ENCODE data around the gene STARD4. TPM values are rescaled to one million over a fixed set of nuclear protein-coding genes. Genes with fewer than 3 reads are reported as not detected.

The STARD4 gene
- total RNA-seq, 1 experiment from 2014 or later, result 53.5 TPM

GRCh38 chr5:111535879-111536549 lies 23.7 kb upstream of the STARD4 start:
- in situ Hi-C loops (cut with HindIII; ENCODE audit: low pct_unique_long_range_greater_than_20kb, low sequenced_read_pairs), result no loop called here

DNA sequence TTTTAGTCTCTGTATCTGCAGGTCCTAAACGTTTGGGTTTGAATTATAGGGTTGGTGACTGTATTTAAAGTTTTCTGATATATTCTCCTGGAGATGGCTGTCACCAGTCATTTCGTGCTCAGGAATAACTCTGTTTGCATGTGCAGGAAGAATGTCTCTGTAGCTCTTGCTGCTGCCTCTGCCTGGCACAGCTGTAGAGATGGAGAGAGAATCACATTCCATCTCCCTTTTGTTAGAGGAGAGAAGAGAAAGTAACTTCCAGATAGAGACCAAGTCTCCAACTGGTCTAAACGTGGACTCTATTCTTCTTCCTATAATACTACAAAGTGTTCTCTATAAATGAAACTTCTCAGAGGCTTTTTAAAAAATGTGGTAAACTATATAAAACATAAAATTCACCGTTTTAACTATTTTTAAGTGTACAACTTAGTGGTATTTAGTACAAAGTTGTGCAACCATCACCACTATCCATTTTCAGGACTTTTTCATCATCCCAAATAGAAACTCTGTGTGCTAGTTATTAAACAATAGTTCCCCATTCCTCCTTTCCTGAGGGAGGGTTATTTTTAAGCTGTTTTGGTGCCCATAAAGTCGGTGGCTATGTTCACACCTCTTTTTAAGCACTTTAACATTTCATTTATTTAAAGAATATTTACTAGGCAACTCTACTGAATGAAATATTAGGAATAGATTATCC lies 20.7 kb upstream of the STARD4 start:
- in situ Hi-C loops (cut with HindIII; ENCODE audit: low pct_unique_long_range_greater_than_20kb, low sequenced_read_pairs), result no loop called here

More at GRCh38 chr5:111535879-111536549, 23.7 kb upstream of the STARD4 start:
- no peak for DNase-seq (ENCODE audit: low read depth, low spot score)

GRCh38 chr5:111530298-111530740 lies 18.0 kb upstream of the STARD4 start:
- peak; percentile 45 for DNase-seq (ENCODE audit: low read depth, low spot score)
- in situ Hi-C loops (cut with HindIII; ENCODE audit: low pct_unique_long_range_greater_than_20kb, low sequenced_read_pairs), result no loop called here

More for the DNA sequence above, 20.7 kb upstream of the STARD4 start:
- DNase-seq (ENCODE audit: low read depth, low spot score), result no peak

GRCh38 chr5:111528056-111528455 lies 15.7 kb upstream of the STARD4 start:
- no peak for DNase-seq (ENCODE audit: low read depth, low spot score)
- in situ Hi-C loops (cut with HindIII; ENCODE audit: low pct_unique_long_range_greater_than_20kb, low sequenced_read_pairs), result no loop called here

DNA sequence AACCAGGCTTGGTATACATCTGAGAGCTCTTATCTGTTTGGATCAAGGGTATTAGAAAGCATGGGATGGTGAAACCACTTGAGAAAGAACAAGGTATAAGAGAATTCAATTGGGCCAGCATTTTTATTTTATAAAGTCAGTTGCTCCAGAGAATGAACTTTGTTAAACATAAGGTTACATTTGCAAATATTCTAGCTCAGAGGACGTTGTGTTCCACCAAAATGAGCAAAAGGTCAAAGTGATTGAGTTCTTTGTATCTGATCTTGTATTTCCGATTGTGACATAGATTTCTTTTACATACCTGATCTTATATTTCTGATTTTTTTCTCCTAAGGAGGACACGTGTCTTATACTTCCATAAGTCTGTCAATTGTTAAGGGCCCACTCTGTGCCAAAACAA lies 8.6 kb upstream of the STARD4 start:
- in situ Hi-C loops (cut with HindIII; ENCODE audit: low pct_unique_long_range_greater_than_20kb, low sequenced_read_pairs), result no loop called here
- DNase-seq (ENCODE audit: low read depth, low spot score), result no peak

- in situ Hi-C loops (cut with HindIII; ENCODE audit: low pct_unique_long_range_greater_than_20kb, low sequenced_read_pairs), result no loop called here
- DNase-seq (ENCODE audit: low read depth, low spot score), result no peak
Observed at GRCh38 chr5:111518777-111519176, 6.4 kb upstream of the STARD4 start.

DNA sequence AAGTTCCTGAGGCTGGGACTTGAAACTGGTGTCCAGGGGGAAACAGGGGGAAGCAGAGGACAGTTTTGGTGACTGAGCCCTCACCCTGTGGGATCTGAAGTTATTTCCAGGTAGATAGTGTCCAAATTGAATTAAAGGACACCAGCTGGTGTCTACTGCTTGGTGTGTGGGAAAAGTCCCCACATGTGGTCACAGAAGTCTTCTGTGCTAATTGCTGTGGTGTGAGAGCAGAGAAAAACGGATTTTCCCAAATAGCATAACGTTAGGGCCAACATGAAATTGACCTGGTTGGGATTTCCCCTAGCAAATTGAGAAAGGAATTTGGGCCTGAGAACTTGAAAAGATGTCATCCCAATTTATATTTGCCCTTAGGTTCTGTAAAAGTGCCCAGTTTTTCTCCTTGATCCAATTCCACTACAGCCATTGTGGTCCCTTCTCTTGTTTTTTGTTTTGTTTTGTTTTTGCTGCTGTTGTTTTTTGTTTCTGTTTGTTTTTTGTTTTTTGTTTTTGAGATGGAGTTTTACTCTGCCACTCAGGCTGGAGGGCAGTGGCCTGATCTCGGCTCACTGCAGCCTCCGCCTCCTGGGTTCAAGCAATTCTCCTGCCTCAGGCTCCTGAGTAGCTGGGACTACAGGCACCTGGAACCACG lies 5.6 kb upstream of the STARD4 start:
- in situ Hi-C loops (cut with HindIII; ENCODE audit: low pct_unique_long_range_greater_than_20kb, low sequenced_read_pairs), result no loop called here
- DNase-seq (ENCODE audit: low read depth, low spot score), result no peak

DNA sequence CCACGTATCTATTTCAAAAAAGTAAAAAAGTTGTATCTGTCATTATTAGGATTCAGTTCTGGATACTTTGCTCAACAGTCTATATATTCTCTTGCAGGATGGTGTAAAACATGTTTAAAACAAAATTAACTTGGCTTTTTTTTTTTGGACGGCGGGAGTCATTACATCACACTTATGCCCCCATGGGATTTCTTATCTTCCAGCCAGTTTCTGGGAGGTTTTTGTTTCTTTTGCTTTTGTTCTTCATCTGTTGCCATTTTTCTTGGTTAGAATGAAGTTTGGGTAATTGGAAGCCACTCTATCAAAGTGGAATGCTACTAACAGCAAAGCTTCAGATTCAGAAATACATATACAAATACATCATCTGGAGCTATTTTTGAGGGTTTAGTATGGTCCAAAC lies 1.8 kb upstream of the STARD4 start:
- in situ Hi-C loops (cut with HindIII; ENCODE audit: low pct_unique_long_range_greater_than_20kb, low sequenced_read_pairs), result no loop called here

GRCh38 chr5:111513131-111513520 lies 791 bp upstream of the STARD4 start:
- in situ Hi-C loops (cut with HindIII; ENCODE audit: low pct_unique_long_range_greater_than_20kb, low sequenced_read_pairs), result no loop called here
- no peak for DNase-seq (ENCODE audit: low read depth, low spot score)

More for the DNA sequence above, 1.8 kb upstream of the STARD4 start:
- no peak for DNase-seq (ENCODE audit: low read depth, low spot score)

GRCh38 chr5:111511831-111512374 lies 432 bp downstream of the STARD4 start:
- DNase-seq (ENCODE audit: low read depth, low spot score), result peak; percentile 16
- in situ Hi-C loops (cut with HindIII; ENCODE audit: low pct_unique_long_range_greater_than_20kb, low sequenced_read_pairs), result no loop called here

GRCh38 chr5:111511174-111511830 lies 1.0 kb downstream of the STARD4 start:
- in situ Hi-C loops (cut with HindIII; ENCODE audit: low pct_unique_long_range_greater_than_20kb, low sequenced_read_pairs), result no loop called here

DNA sequence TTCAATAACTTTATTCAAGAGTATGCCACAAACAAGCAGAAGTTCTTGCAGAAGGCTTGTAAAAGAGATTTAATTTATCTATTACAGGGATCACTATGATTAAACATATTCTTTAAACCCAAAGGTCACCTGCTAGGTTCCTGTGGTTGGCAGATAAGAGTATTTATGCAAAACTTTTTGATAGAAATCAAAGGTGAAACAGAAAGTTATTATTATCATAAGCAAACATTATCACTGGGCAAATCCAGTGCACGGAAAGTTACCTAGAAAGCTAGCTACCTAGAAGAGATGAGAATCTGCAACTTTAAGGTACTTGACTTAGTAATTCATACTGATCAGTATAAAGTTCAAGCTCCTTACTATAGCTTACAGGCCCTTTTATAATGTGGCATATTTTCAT lies 3.2 kb downstream of the STARD4 start:
- DNase-seq (ENCODE audit: low read depth, low spot score), result no peak
- in situ Hi-C loops (cut with HindIII; ENCODE audit: low pct_unique_long_range_greater_than_20kb, low sequenced_read_pairs), result no loop called here

More at GRCh38 chr5:111511174-111511830, 1.0 kb downstream of the STARD4 start:
- no peak for DNase-seq (ENCODE audit: low read depth, low spot score)

DNA sequence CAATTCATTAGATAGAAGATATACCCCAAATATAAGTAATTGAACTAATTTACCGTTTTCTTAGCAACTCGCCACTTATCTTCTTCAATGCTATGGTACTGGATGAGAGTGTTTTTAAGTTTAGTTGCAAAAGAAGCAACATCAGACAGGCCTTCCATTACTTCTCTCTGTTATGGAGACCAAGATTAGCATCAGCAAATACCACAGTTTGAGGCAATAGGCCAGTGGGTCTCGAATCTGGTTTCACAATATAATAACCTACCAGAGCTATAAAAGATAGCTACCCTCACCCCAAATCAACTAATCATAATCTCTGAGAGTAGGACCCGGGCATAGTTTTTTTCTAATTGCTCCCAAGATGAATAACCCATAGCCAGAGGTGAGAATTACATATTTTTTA lies 5.1 kb downstream of the STARD4 start:
- no peak for DNase-seq (ENCODE audit: low read depth, low spot score)
- in situ Hi-C loops (cut with HindIII; ENCODE audit: low pct_unique_long_range_greater_than_20kb, low sequenced_read_pairs), result no loop called here

DNA sequence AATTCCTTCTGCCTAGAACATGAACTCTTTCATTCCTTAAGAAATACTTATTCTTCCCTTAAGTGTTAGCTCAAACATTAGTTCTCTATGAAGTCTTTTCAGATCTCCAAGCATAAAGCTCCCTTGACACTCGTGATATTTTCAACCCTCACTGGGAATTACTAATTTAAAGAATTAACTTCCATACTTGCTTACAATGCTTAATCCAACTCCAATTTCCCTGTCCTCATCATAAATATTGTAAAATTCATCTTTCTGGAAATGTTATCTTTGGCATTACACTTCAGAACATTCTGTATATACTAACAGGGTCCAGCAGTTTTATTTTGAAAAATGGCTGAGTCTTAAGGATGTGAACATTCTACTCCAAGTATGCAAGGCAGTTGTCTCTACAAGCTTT lies 7.2 kb downstream of the STARD4 start:
- no peak for DNase-seq (ENCODE audit: low read depth, low spot score)
- in situ Hi-C loops (cut with HindIII; ENCODE audit: low pct_unique_long_range_greater_than_20kb, low sequenced_read_pairs), result no loop called here

DNA sequence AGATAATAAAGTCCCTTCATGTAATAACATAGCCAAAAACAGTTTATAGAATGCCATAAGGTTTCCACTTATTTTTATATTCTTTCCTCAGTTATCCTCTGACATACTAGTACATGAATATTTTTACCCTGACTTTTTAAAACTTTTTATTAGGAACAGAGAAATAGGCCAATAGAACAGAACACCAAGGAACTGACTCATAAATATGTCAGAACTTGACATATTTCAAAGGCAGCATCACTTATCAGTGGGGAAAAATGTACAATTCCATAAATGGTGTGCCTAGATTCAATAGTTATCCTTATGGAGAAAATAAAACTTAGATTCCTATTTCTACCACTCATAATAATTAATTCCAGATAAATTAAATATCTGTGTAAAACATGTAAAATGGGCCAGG lies 9.4 kb downstream of the STARD4 start:
- in situ Hi-C loops (cut with HindIII; ENCODE audit: low pct_unique_long_range_greater_than_20kb, low sequenced_read_pairs), result no loop called here
- DNase-seq (ENCODE audit: low read depth, low spot score), result no peak

- in situ Hi-C loops (cut with HindIII; ENCODE audit: low pct_unique_long_range_greater_than_20kb, low sequenced_read_pairs), result no loop called here
Observed at GRCh38 chr5:111498346-111498745, 14.0 kb downstream of the STARD4 start.

DNA sequence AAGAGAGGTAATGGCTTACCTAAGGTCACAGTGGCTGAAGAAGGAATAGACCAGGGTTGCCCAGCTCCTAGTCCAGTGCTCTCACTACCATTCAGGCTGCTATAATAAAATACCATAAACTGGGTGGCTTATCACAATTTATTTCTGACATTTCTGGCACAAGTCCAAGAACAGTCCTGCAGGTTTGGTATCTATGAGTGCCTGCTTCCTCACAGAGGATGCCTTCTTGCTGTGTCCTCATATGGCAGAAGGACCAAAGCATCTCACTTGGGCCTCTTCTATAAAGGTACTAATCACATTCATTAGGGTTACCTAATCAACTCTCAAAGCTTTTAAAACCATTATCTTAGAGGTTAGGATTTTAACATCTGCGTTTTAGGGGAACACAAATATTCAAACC lies 17.2 kb downstream of the STARD4 start:
- no peak for DNase-seq (ENCODE audit: low read depth, low spot score)
- in situ Hi-C loops (cut with HindIII; ENCODE audit: low pct_unique_long_range_greater_than_20kb, low sequenced_read_pairs), result no loop called here

More at GRCh38 chr5:111498346-111498745, 14.0 kb downstream of the STARD4 start:
- no peak for DNase-seq (ENCODE audit: low read depth, low spot score)

All from SK-MEL-5 (cell line).